GM20431 (cell line): ENCODE results near the gene MRGPRX4.

ENCODE experiments used
- in situ Hi-C: fragments of 300-500 bp; cut with MseI, MboI; formaldehyde crosslinking; loops from one replicate; pipeline ENCODE4 v1.15.0; 2020; ENCODE audit warnings: low sequenced_read_pairs; ENCODE audit not compliant: unreplicated experiment

The MRGPRX4 gene

GRCh38 chr11:18204771-18205170 lies 32.1 kb downstream of the MRGPRX4 start:
- in situ Hi-C loops = no loop called here

GRCh38 chr11:18209058-18209457 lies 36.4 kb downstream of the MRGPRX4 start:
- in situ Hi-C loops = no loop called here

- in situ Hi-C loops = no loop called here
Observed at GRCh38 chr11:18221274-18221876, 48.7 kb downstream of the MRGPRX4 start.

GRCh38 chr11:18222814-18223421 lies 50.3 kb downstream of the MRGPRX4 start:
- in situ Hi-C loops = no loop called here
